C1 segment of cervical spinal cord (tissue), 14 donors: ENCODE data around the gene MTIF2.
"Not testable (repeated sequence)": the region's sequence is repeated elsewhere in the genome, so short reads cannot be mapped to it uniquely, and the experiment has no call there.

Experiments used
- DNase-seq, 14 donors: peaks; one replicate each; lab custom pipeline; 2025; lab: John Stamatoyannopoulos, UW

The MTIF2 gene

DNA sequence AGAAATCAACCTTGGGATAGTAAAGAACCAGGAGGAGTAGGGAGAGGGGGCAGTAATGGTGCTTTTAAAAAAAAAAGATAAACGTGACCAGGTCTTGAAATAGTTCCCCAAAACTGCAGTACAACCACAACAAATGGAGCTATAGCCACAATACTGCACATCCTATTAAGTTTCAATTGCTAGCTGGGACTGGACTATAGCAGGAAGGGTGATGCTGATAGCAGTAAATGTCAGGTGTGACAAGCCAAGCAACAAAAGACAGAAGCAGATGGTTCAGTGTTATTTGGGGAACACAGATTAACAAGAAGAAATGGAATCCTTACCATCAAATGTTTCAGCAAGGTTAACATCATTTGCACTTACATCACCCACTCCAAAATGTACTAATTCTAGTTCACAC is 26.4 kb downstream of the MTIF2 start:
- DNase-seq, result no peak

GRCh38 chr2:55241582-55241981 is 27.4 kb downstream of the MTIF2 start:
- DNase-seq, result not testable (repeated sequence)

DNA sequence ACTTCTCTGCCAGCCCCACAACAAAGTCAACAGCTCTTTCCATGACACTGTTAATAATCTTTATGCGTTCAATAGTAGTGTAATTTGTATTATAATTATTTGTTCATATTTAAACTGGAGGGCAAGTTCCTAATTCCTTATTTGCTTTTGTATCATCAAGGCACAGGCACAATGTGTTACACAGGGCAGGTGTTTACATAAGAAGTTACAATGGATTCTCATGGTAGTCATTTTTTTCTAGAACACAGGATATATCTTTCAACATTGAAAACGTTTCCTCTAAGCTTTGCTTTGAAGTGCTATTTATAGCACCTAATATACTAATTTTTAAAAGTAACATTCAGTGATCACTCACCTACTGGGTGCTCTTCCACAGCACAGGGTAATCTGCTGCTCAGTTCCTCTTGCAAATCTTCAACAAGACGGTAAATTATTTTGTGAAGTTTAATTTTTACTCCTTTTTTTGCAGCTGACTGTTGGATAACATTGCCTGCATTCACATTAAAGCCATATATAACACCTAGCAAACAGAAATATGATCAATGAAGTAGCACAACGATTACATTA is 29.3 kb downstream of the MTIF2 start:
- DNase-seq, result no peak

DNA sequence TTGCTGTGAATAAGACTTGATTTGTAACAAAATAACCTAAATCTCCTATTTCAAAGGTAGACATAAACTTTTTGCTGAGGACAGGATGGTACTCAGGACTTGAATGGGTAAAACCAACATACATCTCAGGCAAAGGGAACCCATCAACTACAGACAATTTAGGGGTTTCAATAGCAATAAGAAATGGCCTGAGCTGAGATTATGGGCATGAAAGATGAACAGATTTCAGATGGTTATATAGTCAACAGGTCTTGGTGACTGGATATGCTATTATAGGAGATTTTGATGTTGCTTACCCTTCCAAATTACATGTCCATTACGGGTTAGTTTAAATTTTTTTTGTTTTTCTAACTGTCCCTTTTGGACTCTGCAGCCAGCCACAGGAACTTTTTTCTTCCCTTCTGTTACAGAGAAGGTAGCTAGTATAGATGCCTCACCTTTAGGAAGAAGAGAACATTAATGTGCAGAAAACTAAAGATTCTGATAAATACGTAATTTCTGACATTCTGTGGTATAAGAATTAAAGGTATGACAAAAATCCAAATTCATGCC is 32.0 kb downstream of the MTIF2 start:
- no peak for DNase-seq

GRCh38 chr2:55235724-55236538 is 33.1 kb downstream of the MTIF2 start:
- DNase-seq, result no peak

DNA sequence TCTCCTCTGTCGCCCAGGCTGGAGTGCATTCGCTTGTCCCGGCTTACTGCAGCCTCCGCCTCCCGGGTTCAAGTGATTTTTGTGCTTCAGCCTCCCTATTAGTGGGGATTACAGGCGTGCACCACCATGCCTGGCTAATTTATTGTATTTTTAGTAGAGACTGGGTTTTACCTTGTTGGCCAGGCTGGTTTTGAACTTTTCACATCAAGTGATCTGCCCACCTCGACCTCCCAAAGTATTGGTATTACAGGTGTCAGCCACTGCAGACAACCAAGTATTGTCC is 35.4 kb downstream of the MTIF2 start:
- DNase-seq, result no peak

DNA sequence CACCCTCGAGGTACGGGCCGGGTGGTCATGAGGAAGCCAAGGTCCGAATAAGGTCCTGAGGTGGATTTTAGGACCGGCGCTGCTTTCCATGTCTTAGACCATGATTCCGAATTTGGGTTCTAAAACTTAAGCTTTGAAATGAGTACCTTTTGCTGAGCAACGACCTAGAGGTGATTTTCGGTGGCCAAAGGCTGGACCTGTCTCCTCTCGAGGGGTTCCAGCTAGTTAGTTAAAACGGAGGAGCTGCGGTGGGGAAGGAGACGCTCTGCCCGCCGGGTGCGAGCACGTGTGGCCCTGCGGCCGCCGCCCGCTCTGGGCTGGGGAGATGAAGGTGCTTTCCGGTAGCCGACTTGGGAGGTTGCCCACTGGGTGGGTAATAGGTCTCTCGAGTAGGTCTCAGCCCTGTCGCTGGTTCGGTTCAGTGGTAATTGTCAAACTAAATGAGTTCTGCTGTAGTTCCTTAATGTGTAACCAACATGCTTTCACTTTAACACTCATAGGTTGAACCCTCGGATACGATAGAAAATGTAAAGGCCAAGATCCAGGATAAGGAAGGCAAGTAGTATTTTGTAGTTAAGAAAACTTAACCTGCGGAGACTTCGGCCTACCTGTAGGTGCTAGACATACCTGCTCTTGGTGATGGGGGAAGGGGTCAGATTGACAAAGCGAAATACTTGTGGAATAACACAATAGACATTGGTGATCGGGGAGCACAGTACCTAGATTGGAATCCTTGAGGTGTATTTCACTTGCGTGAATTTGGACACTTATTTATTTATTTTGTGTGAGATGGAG is 36.0 kb downstream of the MTIF2 start:
- DNase-seq, result peak in 2 of 14 donors; percentile 26 to 32

DNA sequence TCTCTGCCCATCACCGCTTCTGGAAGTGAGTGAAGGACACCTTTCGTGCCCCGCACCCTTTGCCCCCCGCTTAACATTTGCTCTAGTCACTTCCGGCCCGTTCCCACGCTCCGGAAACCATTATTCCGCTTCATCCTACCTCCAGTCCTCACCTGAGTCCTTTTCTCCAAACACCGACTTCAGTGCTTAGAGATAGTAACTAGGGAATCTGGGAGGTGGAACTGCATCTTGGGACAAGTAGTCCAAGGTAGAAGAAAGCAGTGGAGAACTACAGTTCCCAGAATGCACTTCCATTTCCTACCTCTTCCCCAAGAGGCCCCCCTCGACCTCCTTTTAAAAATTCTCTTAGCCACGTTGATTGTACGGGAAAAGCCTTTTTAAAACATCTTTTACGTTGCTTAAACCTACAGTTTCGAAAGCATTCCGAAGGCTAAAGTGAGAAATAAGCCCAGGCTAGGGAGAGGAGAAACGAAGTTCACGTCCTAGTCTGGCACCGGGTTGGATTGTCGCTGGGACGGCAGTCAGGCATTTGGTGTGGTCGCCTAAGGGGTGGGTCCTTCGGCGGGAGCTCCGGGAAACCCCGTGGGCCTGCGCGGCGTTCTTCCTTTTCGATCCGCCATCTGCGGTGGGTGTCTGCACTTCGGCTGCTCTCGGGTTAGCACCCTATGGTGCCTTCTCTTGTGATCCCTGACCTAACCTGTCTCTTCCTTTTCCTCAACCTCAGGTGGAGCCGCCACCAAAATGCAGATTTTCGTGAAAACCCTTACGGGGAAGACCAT is 36.8 kb downstream of the MTIF2 start, which contains the start of the genes CLHC1 and RPS27A:
Gene CLHC1 (minus strand): TSS at position 210 of the 779 bp plus-strand sequence. CDS start 9,882 bp downstream, outside the sequence.
Gene RPS27A (plus strand): TSS at position 605 of the 779 bp plus-strand sequence. CDS start 137 bp downstream, at position 742.
- DNase-seq, result peak; percentile 51 to 97 (median 86)

- DNase-seq, result no peak
Observed at GRCh38 chr2:55231546-55232083, 37.4 kb downstream of the MTIF2 start.

- DNase-seq, result no peak
Observed at GRCh38 chr2:55230551-55230950, 38.5 kb downstream of the MTIF2 start.

DNA sequence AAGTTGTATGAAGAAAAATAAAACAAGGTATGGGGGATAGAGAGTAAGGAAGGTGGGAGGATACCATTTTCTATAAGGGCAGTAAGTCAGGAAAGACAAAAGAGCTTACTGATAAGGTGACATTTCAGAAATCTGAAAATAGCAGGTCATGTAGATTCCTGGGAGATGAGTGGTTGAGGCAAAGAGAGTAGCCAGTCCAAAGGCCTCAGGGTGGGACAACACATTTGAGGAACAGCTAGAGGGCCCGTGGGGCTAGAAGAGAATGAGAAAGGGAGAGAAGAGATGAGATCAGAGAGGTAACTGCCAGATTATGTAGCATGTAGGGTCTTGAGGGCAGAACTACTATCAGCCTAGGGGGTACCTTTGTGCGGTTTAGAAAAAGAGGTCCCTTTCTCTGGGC is 39.8 kb downstream of the MTIF2 start:
- DNase-seq, result no peak

DNA sequence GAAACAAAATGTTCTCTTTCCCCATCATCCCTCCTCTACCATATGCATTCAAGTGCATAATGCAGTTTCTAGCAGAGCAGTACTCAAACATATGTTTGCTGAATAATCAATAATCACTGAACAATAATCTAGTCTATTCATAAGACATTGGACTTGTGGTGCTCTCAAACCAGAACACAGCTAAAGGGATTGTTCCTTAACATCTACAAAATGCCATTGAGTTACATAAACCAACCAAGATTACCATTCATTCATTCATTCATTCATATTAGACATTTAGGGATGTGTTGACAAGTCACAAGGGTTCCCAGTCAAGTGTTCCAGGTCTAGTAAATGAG is 40.8 kb downstream of the MTIF2 start:
- DNase-seq, result no peak

DNA sequence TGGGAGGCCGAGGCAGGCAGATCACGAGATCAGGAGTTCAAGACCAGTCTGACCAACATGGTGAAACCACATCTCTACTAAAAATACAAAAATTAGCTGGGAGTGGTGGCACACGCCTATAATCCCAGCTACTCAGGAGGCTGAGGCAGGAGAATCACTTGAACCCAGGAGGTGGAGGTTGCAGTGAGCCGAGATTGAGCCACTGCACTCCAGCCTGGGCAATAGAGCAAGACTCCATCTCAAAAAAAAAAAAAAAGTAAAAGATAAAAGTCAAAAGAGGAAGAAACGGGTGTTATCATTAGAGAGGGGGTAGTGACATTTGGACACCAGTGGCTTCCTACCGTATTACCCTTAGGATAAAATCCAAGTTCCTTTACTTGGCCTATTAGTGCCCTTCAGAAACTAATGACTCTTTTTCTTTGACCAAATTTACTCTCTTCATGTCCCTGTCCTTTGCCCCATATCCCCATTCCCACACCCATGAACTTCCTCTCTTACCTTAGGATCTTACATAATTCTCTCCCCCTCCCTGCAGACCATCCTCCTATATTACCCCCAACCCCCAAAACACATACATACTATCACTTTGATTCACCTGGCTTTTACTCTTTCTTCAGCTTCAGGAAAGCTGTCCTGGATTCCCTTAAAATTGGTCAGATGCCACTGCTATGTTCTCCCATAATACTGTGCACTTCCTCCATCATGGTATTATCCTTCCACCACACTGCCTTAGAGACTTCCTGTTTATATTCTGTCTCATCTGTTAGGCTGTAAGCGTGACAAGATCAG is 41.4 kb downstream of the MTIF2 start:
- DNase-seq, result not testable (repeated sequence)

- DNase-seq, result peak in 1 of 14 donors; percentile 14
Observed at GRCh38 chr2:55225481-55226020, 43.5 kb downstream of the MTIF2 start.

GRCh38 chr2:55224761-55225261 is 44.2 kb downstream of the MTIF2 start:
- peak in 5 of 14 donors; percentile 7 to 55 (median 22) for DNase-seq

GRCh38 chr2:55223958-55224760 is 44.9 kb downstream of the MTIF2 start:
- peak in 2 of 14 donors; percentile 23 to 55 for DNase-seq

DNA sequence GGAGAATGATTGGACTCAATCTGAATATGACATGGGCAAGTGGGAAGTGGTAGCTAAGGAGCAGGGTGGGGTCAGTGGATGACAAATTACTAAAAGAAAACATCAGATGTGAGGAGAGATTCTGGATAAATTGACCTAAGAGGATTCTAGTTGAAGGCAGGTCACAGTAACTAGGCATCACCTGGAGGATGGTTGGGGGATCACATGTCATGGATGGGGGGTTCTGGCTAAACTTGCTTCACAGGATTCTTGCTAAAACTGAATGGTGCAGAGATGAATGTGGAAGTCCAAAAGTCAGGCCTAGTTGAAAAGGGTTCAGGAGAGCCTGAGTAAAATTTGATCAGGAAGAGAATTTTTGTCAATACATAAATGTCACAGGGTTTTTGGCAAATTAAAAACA is 55.2 kb downstream of the MTIF2 start:
- no peak for DNase-seq

DNA sequence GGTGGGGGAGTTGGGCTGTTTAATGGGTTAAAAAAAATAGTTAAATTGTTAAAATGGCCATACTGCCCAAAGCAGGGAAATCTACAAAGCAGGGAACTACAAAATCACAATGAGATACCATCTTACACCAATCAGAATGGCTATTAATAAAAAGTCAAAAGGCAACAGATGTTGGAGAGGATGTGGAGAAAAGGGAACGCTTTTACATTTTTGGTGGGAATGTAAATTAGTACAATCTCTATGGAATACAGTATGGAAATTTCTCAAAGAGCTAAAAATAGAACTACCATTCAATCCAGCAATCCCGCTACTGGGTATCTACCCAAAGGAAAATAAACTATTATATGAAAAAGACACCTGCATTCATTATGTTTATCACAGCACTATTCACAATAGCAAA is 64.1 kb downstream of the MTIF2 start:
- DNase-seq, result no peak

GRCh38 chr2:55204536-55204935 is 64.5 kb downstream of the MTIF2 start:
- no peak for DNase-seq
